GM18909 (cell line): Measurements from ENCODE around the gene TMEM238L.

Experiments
- ATAC-seq: cut with Tn5 transposase; IDR thresholded peaks from one replicate; pipeline ENCODE4 v1.9.1; 2021; ENCODE audit warnings: mild to moderate bottlenecking; ENCODE audit not compliant: unreplicated experiment, poor library complexity

Gene TMEM238L

GRCh38 chr17:10777131-10777807 is 26.6 kb downstream of the TMEM238L start:
- no peak for ATAC-seq

DNA sequence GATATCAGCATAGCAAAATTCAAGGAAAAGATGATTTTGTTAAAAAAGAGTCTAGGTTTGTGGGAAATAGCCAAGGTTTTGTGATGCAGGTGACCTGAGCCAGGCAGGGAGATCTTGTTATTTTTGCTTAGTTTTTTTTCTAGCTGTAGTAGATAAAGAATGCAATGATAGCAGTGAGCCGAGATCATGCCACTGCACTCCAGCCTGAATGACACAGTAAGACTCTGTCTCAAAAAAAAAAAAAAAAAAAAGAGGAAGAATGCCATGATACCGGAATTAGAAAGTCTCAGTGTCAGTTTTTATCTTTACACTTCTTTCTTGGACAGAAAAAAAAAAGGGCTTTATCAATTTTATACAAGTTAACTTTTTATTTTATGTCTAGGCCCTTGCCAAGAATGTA is 27.5 kb downstream of the TMEM238L start:
- no peak for ATAC-seq

- no peak for ATAC-seq
Measured at GRCh38 chr17:10775740-10776356, 28.1 kb downstream of the TMEM238L start.

GRCh38 chr17:10775058-10775457 is 28.8 kb downstream of the TMEM238L start:
- no peak for ATAC-seq

DNA sequence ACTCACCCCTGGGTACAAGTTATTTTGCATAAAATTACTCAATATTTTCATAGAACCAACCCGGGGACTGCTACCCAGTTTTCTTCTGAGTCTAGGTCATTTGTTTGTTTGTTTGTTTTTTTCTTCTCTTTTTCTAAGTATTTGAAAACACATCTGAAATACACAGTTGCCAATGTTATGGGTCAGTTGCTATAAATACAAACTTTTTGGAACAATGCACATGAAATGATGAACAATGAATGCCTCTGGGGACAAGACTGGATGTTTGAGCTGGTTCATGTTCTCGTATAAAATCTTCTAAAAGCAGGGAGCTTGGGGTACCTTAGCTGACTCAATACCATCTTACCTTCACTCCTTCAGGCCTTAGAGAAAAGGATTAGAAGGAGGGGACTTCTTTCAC is 30.5 kb downstream of the TMEM238L start:
- ATAC-seq, result no peak

- ATAC-seq, result no peak
Measured at GRCh38 chr17:10772425-10773380, 31.2 kb downstream of the TMEM238L start.

GRCh38 chr17:10771148-10771547 is 32.8 kb downstream of the TMEM238L start:
- no peak for ATAC-seq

DNA sequence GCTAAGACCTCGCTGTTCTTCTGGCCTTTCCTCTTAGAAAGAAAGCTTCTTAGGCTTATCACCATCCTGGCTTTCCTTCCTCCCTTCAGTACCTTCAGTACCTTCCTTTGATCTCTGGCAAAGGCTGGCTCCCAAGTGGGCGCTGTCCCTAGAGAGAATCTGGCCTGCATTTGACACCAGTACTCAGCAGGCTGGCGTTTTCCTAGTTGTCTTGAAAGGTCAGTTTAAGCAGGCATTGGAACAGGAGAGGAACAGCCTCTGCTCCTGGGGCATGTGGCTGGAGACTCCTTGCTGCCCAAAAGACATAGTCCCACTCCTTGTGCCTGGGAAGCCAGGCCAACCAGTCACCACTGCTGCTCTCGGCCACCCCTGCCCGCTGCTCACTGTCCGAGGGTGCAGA is 34.1 kb downstream of the TMEM238L start:
- no peak for ATAC-seq

DNA sequence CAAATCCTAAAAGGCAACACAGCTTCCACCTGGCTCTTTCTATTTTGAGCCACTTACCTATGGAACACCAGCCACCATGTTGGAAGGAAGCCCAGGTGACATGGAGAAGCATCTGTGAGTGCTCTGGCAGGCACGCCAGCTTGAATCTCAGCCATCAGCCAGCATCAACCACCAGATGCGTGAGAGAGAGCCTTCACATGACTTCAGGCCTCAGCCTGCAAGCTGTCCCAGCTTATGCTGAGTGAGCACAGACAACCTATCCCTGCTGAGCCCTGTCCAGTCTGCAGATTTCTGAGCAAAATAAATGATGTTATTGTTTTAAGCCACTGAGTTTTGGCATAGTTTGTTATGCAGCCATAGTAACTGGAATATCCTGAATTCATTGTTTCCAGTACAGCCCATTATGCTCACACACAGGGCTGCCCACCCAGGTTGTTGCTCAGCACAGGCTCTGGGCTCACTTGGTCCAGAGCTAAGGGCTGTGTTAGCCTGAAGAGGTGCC is 35.1 kb downstream of the TMEM238L start:
- ATAC-seq, result no peak

DNA sequence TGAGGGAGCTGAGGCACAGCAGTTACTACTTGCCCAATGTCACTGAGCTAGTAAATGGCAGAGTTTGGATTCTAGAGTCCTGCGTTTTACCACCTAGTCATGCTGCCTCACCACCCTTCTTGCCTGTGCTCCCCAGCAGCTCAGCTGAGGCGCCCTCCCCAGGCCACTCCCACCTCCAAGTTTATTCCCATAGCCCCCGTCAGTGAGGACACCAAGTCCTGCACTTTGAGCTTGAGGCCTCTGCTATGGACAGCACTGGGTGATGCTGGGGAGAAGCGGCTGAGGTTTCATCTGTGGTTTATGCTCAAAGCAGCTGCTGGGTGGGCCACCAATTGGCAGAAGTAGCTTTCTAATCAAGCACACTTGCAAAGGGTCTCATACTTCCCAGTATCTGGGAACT is 36.7 kb downstream of the TMEM238L start:
- ATAC-seq, result no peak

- ATAC-seq, result no peak
Measured at GRCh38 chr17:10762037-10762436, 41.9 kb downstream of the TMEM238L start.

DNA sequence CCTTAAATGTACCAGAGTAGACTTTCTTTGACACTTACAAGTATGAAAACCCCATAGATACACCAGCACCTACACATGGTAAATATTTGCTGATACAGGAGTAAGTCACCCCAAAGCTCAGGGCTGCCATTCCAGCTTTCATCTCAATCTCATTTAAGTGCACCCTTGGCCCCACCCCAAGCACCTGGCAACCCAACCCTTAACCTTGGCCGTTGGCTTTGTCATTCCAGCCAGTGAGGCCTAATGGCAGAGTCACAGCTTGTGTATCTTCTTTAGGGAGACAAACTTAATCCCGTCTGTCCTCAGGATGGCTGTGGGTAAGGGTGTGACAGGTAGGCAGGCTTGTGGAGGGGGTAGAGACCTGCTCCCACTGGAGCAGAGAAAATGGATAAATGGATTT is 42.6 kb downstream of the TMEM238L start:
- ATAC-seq, result no peak

- ATAC-seq, result no peak
Measured at GRCh38 chr17:10758062-10758461, 45.8 kb downstream of the TMEM238L start.

GRCh38 chr17:10757647-10758046 is 46.3 kb downstream of the TMEM238L start:
- ATAC-seq, result no peak

DNA sequence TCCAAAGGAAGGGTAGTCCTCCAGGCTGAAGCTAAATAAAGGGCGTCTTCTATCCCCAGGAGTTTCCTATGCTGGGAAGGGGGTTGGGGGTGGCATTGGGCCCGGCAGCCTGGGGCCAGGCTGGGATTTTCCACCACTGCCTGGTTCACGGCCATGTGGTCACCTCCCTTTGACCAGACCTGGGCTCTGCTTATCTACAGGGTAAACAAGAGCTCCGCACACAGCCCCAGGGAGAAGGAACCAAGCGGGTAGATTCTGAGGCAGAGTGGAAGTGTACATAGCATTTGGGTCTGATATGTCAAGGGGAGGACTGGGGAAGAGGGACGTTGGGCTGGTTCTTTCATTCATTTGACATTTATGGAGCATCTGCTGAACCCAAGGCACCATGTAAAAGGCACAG is 46.8 kb downstream of the TMEM238L start:
- ATAC-seq, result no peak

DNA sequence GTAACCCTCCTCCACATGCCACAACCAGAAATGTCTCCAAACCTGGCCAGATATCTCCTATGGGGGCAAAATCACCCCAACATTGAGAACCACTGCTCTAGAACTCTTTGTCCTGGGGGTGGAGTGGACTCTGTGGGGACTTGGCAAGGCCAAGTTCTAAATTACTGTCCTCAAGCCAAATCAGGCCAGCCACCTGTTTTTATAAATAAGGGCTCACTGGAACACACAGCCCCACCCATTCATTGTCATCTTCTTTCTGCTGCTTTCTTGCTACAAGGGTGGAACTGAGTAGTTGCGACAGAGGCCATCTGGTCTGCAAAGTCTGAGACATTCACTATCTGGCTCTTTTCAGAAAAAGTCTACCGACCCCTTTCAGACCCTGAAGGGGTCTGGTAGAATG is 47.3 kb downstream of the TMEM238L start:
- no peak for ATAC-seq

DNA sequence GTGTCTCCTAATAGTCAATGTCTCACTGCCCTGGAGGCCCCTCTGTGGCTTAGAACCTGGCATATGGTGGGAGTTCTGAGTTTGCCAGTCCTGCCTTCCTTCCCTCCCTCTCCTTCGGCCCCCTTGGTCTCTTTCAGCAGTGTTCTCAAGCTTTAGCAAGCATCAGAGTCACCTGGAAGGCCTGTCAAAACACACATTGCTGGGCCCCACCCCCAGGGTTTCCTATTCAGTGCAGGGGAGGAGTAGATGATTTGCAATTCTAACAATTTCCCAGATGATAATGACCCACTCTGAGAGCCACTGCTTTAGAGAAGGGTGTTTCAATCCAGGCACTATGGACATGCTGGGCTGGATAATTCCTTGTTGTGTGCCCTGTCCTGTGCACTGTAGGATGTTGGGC is 47.7 kb downstream of the TMEM238L start:
- ATAC-seq, result no peak

DNA sequence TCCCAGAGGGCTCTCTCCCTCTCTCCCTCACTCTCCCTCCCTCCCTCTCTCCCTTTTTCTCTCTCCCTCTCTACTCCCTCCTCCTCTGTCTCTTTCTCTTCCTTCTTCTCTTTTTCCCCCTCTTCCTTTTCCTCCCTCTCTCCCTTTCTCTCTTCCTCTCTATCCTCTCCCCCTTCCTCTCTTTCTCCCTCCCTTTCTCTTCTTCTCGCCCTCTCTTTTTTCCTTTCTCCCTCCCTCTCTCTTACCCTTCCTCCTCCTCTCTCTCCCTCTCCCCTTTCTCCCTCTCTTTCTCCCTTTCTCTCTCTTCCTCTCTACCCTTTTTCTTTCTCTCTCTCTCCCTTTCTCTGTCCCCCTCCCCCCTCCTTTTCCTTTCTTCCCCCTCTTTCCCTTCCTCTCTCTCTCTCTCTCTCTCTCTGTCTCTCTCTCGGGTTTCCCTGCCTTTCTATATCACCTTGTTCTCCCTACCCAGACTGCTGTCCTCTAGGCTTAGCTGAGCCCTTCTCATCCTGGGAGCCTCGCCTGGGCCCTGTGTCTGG is 48.2 kb downstream of the TMEM238L start:
- ATAC-seq, result no peak

- ATAC-seq, result no peak
Measured at GRCh38 chr17:10754861-10755591, 48.9 kb downstream of the TMEM238L start.

- ATAC-seq, result no peak
Measured at GRCh38 chr17:10754109-10754508, 49.8 kb downstream of the TMEM238L start.
